ENCODE measurements around the gene FBXW7. TPM values are rescaled to one million over a fixed set of nuclear protein-coding genes. Genes with fewer than 3 reads are reported as not detected.

Gene FBXW7
- total RNA-seq, 1 experiment from 2014 or later = 23.0 TPM

DNA sequence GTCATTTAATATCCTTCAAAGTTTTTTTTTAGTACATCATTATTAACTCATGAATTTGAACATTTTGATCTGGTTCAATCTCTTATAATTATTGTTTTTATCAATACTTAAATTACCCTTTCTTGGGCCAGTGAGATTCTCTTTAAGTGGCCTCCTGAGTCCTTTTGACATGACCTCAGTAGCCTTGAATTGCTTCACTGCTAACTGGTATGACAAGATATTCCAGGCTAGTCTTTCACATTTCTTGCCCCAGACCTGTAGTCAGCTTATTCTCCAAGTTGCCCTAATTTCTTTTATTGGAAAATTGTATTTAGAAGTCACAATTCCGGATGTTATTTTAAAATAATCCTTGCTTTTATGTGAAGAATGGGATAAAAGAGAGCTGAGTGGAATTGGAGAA, 35.4 kb upstream of the FBXW7 start:
- intact Hi-C loops (cut with micrococcal nuclease) = no loop called here
- ATAC-seq (no peak), DNase-seq (ENCODE audit: low read depth, low spot score) (no peak)
- H3K79me2 ChIP-seq (ENCODE audit: insufficient read depth, low read length) = no peaks in the 10 kb centered on the region
- no peaks in the 10 kb centered on the region for H4K20me1 ChIP-seq (ENCODE audit: insufficient read depth)
- no peak overlapping the region for H3K4me2 ChIP-seq (ENCODE audit: low read length)
- H3K4me1 ChIP-seq (ENCODE audit: control insufficient read depth in 1 of 2, insufficient read depth in 2 of 2, low read length in 2 of 2) = no peaks in the 10 kb centered on the region
- no peaks in the 10 kb centered on the region for H3K27me3 ChIP-seq (ENCODE audit: insufficient read depth, low read length)
- TF ChIP-seq, protein P1, sequence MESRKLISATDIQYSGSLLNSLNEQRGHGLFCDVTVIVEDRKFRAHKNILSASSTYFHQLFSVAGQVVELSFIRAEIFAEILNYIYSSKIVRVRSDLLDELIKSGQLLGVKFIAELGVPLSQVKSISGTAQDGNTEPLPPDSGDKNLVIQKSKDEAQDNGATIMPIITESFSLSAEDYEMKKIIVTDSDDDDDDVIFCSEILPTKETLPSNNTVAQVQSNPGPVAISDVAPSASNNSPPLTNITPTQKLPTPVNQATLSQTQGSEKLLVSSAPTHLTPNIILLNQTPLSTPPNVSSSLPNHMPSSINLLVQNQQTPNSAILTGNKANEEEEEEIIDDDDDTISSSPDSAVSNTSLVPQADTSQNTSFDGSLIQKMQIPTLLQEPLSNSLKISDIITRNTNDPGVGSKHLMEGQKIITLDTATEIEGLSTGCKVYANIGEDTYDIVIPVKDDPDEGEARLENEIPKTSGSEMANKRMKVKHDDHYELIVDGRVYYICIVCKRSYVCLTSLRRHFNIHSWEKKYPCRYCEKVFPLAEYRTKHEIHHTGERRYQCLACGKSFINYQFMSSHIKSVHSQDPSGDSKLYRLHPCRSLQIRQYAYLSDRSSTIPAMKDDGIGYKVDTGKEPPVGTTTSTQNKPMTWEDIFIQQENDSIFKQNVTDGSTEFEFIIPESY (IDR thresholded peaks at IDR 0.05; ENCODE audit: extremely low read depth, insufficient replicate concordance, low read length) = no peak
- TF ChIP-seq, protein P2, sequence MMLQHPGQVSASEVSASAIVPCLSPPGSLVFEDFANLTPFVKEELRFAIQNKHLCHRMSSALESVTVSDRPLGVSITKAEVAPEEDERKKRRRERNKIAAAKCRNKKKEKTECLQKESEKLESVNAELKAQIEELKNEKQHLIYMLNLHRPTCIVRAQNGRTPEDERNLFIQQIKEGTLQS (IDR thresholded peaks at IDR 0.05) = no peak
- TF ChIP-seq SP1 (IDR thresholded peaks at IDR 0.05; ENCODE audit: low read depth) = no peak
- TF ChIP-seq, protein P3, sequence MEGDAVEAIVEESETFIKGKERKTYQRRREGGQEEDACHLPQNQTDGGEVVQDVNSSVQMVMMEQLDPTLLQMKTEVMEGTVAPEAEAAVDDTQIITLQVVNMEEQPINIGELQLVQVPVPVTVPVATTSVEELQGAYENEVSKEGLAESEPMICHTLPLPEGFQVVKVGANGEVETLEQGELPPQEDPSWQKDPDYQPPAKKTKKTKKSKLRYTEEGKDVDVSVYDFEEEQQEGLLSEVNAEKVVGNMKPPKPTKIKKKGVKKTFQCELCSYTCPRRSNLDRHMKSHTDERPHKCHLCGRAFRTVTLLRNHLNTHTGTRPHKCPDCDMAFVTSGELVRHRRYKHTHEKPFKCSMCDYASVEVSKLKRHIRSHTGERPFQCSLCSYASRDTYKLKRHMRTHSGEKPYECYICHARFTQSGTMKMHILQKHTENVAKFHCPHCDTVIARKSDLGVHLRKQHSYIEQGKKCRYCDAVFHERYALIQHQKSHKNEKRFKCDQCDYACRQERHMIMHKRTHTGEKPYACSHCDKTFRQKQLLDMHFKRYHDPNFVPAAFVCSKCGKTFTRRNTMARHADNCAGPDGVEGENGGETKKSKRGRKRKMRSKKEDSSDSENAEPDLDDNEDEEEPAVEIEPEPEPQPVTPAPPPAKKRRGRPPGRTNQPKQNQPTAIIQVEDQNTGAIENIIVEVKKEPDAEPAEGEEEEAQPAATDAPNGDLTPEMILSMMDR (IDR thresholded peaks at IDR 0.05 in 2 of 3, conservative IDR thresholded peaks at IDR 0.05 in 1 of 3; ENCODE audit: borderline replicate concordance in 1 of 3, insufficient read depth in 1 of 3, low read depth in 2 of 3, low read length in 2 of 3) = no peak
- TF ChIP-seq EGR1 (IDR thresholded peaks at IDR 0.05; ENCODE audit: low read depth) = no peak
- TF ChIP-seq SIN3A (IDR thresholded peaks at IDR 0.05; ENCODE audit: low read depth) = no peak
- TF ChIP-seq POLR2A (IDR thresholded peaks at IDR 0.05; ENCODE audit: borderline replicate concordance, extremely low read depth, insufficient read depth, insufficient read length) = no peak
- TF ChIP-seq JUND (IDR thresholded peaks at IDR 0.05) = no peak
- TF ChIP-seq EZH2phosphoT487 (IDR thresholded peaks at IDR 0.05; ENCODE audit: borderline replicate concordance) = no peak
- TF ChIP-seq YY1 (IDR thresholded peaks at IDR 0.05; ENCODE audit: extremely low read depth, insufficient replicate concordance, low read depth, low read length) = no peak
- TF ChIP-seq CEBPB (IDR thresholded peaks at IDR 0.05; ENCODE audit: low read depth) = no peak
- TF ChIP-seq POLR2AphosphoS5 (IDR thresholded peaks at IDR 0.05; ENCODE audit: low read depth, low read length) = no peak
- TF ChIP-seq RAD21 (IDR thresholded peaks at IDR 0.05; ENCODE audit: low read depth) = no peak
- no peak for TF ChIP-seq FOSL1 (IDR thresholded peaks at IDR 0.05; ENCODE audit: low read depth)
- TF ChIP-seq, protein P4, sequence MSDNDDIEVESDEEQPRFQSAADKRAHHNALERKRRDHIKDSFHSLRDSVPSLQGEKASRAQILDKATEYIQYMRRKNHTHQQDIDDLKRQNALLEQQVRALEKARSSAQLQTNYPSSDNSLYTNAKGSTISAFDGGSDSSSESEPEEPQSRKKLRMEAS (IDR thresholded peaks at IDR 0.05) = no peak
- no peak for TF ChIP-seq ZFX (IDR thresholded peaks at IDR 0.05)
- POLR2A ChIA-PET = no interaction called here
- RAD21 ChIA-PET (ENCODE audit: low non-redundant PET in 1 of 2, low total read pairs in 2 of 2, uncharacterized antibody in 2 of 2, unreplicated experiment in 2 of 2) = no interaction called here
- H3K9me3 ChIP-seq (ENCODE audit: control insufficient read depth in 1 of 2, insufficient read depth in 1 of 2, low read depth in 1 of 2, low read length in 2 of 2) = no peaks in the 10 kb centered on the region
- BruUV-seq (replicated peaks) = no TSS peak
- H3K4me3 ChIP-seq (replicated peaks in 1 of 2; ENCODE audit: low read depth in 1 of 2, low read length in 2 of 2) = no peak overlapping the region
- no peak overlapping the region for H3K27ac ChIP-seq (ENCODE audit: low read depth, low read length)
- no peaks in the 10 kb centered on the region for H3K36me3 ChIP-seq (ENCODE audit: control insufficient read depth in 1 of 2, insufficient read depth in 2 of 2, low read length in 2 of 2)
- CTCF ChIA-PET = no interaction called here
- H3K9ac ChIP-seq (ENCODE audit: low read length) = no peak overlapping the region
- H2AFZ ChIP-seq (ENCODE audit: low read depth, low read length, poor library complexity, severe bottlenecking) = no peak overlapping the region
- H3K9me2 ChIP-seq (ENCODE audit: insufficient read depth) = no peaks in the 10 kb centered on the region

All from HCT116 (cell line).